Measurements from ENCODE around the gene NAB2. TPM values are rescaled to one million over a fixed set of nuclear protein-coding genes. Genes with fewer than 3 reads are reported as not detected.

NAB2 gene
- total and polyA plus RNA-seq, 10 of the 15 experiments (the other 5 are each of a cell fraction or from before 2014, with no cell fraction given) = 0.35 to 35.2 (median 15.3) TPM

DNA sequence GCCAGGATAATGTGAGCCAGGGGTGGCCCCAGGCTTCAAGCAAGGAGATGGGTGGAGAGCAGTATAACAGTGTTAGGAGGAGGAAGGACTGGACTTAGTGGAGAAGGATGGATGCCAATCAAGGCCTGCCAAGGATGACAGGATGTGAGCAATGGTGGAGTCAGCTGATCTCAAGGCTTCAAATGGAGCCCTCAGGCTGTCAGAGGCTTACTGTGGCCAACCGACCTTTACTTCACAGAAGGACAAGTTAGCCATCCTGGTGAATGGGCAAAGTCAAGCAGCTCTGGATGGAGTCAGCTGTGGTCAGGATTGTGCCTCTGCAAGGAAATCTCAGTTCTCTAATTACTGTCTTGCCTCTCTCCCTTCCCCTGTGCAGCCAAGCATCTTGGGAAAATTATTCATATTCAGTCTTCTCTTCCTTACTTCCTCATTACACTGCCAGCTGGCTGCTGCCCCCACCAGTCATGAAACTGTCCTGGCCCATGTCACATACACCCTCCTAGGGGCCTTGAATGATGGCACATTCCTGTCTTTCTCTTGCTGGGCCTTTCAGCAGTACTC is 29.9 kb downstream of the NAB2 start:
- Histone ChIP-seq H3K36me3 (ENCODE audit: control insufficient read depth in 2 of 2, insufficient read depth in 2 of 2, low read length in 1 of 2) (no peaks in the 10 kb centered on the region), H3K4me1 (ENCODE audit: control insufficient read depth, insufficient read depth, low read length) (peaks cover 13% of the 10 kb centered on the region), H3K4me2 (ENCODE audit: control insufficient read depth, insufficient read depth) (peak overlapping the region; percentile 7), H3K27ac (ENCODE audit: control insufficient read depth, insufficient read depth) (no peak overlapping the region), H3K4me3 (no peak overlapping the region), H3K9me3 (replicated peaks; ENCODE audit: control insufficient read depth, insufficient read depth, low read length) (peaks cover 3% of the 10 kb centered on the region), H3K9ac (ENCODE audit: control insufficient read depth, insufficient read depth, low read length) (no peak overlapping the region), H3K79me2 (ENCODE audit: control insufficient read depth, insufficient read depth, low read length) (no peaks in the 10 kb centered on the region), H3K27me3 (replicated peaks in 1 of 2; ENCODE audit: control insufficient read depth in 2 of 2, insufficient read depth in 2 of 2, low read length in 1 of 2) (no peaks in the 10 kb centered on the region), H4K20me1 (ENCODE audit: control insufficient read depth, insufficient read depth) (no peaks in the 10 kb centered on the region), H2AFZ (ENCODE audit: control insufficient read depth, low read depth, low read length) (peak overlapping the region; percentile 68)
- BruUV-seq (replicated peaks) = no TSS peak
- intact Hi-C loops (cut with micrococcal nuclease; ENCODE audit: unreplicated experiment) (no loop called here), in situ Hi-C loops (cut with MboI) (no loop called here)
- ChIA-PET SMC1A (ENCODE audit: uncharacterized antibody, unreplicated experiment) (interaction anchor here (1.2 kb wide), 1 partner anchor 87 kb away, joined by 3 read pairs; no protein-coding TSS in a partner anchor), POLR2A (interaction anchor here (0.6 kb wide), 1 partner anchor 900 kb away, joined by 4 read pairs; no protein-coding TSS in a partner anchor), CTCF (interaction anchor here (0.8 to 1.9 kb wide), 6 partner anchors 50 to 118 kb away, joined by 3 to 8 read pairs (median 4); no protein-coding TSS in a partner anchor), RAD21 (ENCODE audit: unreplicated experiment) (interaction anchor here (0.6 to 2.2 kb wide), 2 partner anchors 44 to 50 kb away, joined by 4 to 9 read pairs; no protein-coding TSS in a partner anchor)
- WGBS (ENCODE audit: insufficient coverage, insufficient replicate concordance, low lambda C conversion rate, missing lambda C conversion rate) = 94% methylated on average over 1 of the region's 1 CpG
- FAIRE-seq (peak; percentile 13), DNase-seq (ENCODE audit: low read depth, low spot score) (no peak), ATAC-seq (peak; percentile 63)
- TF ChIP-seq, protein P1, sequence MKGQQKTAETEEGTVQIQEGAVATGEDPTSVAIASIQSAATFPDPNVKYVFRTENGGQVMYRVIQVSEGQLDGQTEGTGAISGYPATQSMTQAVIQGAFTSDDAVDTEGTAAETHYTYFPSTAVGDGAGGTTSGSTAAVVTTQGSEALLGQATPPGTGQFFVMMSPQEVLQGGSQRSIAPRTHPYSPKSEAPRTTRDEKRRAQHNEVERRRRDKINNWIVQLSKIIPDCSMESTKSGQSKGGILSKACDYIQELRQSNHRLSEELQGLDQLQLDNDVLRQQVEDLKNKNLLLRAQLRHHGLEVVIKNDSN (IDR thresholded peaks at IDR 0.05; ENCODE audit: borderline replicate concordance, extremely low read length, insufficient read depth, low read depth, low read length) = peak; percentile 26
- TF ChIP-seq TARDBP (IDR thresholded peaks at IDR 0.05; ENCODE audit: borderline replicate concordance) (no peak), NFYA (IDR thresholded peaks at IDR 0.05; ENCODE audit: borderline replicate concordance, low read depth, low read length) (no peak), NKRF (conservative IDR thresholded peaks at IDR 0.05) (no peak), RELA (IDR thresholded peaks at IDR 0.05; ENCODE audit: borderline replicate concordance, partially characterized antibody) (no peak), ESRRA (IDR thresholded peaks at IDR 0.05; ENCODE audit: low read length) (no peak), HCFC1 (IDR thresholded peaks at IDR 0.05; ENCODE audit: low read length) (no peak), SPI1 (IDR thresholded peaks at IDR 0.05; ENCODE audit: borderline replicate concordance, insufficient read depth, low read depth, low read length) (peak; percentile 49), NR2C2 (IDR thresholded peaks at IDR 0.05; ENCODE audit: borderline replicate concordance, control insufficient read depth, insufficient read length, low read depth) (no peak), NFIC (IDR thresholded peaks at IDR 0.05; ENCODE audit: low read depth, low read length) (no peak), ATF2 (IDR thresholded peaks at IDR 0.05; ENCODE audit: low read length) (no peak), PKNOX1 (IDR thresholded peaks at IDR 0.05) (peak; percentile 40; the same call in 1 of the 2 replicates), POU2F2 (IDR thresholded peaks at IDR 0.05; ENCODE audit: borderline replicate concordance, low read depth, low read length) (0 out of 3 replicates have a peak, but pooled peaks have one; percentile 13), IKZF2 (IDR thresholded peaks at IDR 0.05) (peak in 1 of 2 experiments; percentile 31; a peak in 1 of 4 replicates)
